ENCODE results near the gene SNX19.

DNA sequence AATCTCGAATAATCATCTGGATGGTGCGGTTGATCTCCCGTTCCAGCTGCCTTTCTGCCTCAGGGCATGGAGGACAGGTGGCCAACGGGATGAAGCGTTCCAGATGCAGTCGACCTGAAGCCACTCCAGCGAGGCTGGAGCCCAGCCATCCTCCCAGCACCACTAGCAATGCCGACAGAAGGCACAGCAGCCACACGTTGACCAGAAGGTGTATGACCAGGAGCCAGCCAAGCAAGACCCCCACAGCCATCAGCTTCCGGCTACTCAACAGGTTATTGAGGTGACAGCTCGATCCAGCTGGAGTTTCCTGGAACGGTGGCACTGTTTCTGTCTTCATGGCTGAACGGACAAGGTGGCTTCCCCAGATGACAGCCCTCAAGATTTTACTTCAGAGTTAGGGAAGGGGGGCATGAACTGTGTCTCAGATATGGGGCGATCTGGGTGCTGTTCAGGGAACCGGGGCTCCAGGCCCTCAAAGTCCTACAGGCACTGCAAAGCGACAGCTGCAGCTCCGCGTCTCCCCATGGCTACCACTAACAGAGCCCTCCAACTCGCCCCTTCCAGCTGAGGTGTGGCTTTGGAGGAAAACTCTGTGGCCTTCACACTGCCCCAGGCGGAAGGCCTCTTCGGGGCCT is 559 bp downstream of the SNX19 start:
- no peak for TF ChIP-seq SIN3A (IDR thresholded peaks at IDR 0.05; ENCODE audit: borderline replicate concordance, insufficient read depth, low read length)
- no peak for TF ChIP-seq POLR2AphosphoS5 (IDR thresholded peaks at IDR 0.05; ENCODE audit: low read depth, low read length)
- TF ChIP-seq, protein P1, sequence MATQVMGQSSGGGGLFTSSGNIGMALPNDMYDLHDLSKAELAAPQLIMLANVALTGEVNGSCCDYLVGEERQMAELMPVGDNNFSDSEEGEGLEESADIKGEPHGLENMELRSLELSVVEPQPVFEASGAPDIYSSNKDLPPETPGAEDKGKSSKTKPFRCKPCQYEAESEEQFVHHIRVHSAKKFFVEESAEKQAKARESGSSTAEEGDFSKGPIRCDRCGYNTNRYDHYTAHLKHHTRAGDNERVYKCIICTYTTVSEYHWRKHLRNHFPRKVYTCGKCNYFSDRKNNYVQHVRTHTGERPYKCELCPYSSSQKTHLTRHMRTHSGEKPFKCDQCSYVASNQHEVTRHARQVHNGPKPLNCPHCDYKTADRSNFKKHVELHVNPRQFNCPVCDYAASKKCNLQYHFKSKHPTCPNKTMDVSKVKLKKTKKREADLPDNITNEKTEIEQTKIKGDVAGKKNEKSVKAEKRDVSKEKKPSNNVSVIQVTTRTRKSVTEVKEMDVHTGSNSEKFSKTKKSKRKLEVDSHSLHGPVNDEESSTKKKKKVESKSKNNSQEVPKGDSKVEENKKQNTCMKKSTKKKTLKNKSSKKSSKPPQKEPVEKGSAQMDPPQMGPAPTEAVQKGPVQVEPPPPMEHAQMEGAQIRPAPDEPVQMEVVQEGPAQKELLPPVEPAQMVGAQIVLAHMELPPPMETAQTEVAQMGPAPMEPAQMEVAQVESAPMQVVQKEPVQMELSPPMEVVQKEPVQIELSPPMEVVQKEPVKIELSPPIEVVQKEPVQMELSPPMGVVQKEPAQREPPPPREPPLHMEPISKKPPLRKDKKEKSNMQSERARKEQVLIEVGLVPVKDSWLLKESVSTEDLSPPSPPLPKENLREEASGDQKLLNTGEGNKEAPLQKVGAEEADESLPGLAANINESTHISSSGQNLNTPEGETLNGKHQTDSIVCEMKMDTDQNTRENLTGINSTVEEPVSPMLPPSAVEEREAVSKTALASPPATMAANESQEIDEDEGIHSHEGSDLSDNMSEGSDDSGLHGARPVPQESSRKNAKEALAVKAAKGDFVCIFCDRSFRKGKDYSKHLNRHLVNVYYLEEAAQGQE (IDR thresholded peaks at IDR 0.05; ENCODE audit: insufficient read depth in 1 of 2, low read depth in 2 of 2, low read length in 2 of 2), result no peak
- TF ChIP-seq TAF1 (IDR thresholded peaks at IDR 0.05; ENCODE audit: borderline replicate concordance, insufficient read depth, low read length), result no peak
- no peak for TF ChIP-seq FOXP2 (optimal IDR thresholded peaks at IDR 0.05; ENCODE audit: borderline replicate concordance, extremely low read depth, extremely low read length, insufficient read depth)

Measured in PFSK-1 (cell line).